HepG2 (cell line): ENCODE measurements around the gene CSMD2. TPM values are rescaled to one million over a fixed set of nuclear protein-coding genes. Genes with fewer than 3 reads are reported as not detected.

Experiments
- ATAC-seq: fragments of 200-7000 bp; cut with Tn5 transposase; 3 replicates; pipeline ENCODE4 v1.9.1; 2020; ENCODE audit warnings: mild to moderate bottlenecking, moderate library complexity
- BruUV-seq: library from RNA; stranded (reverse); fragments of 400-500 nt; replicated peaks from 2 replicates; lab custom pipeline; 2021; lab: Mats Ljungman, UMichigan
- CTCF ChIA-PET: fragments of 300-600 bp; formaldehyde crosslinking; extraction: SDS; loops from one replicate; lab custom pipeline; 2021; ENCODE audit warnings: low total read pairs, inconsistent platforms, low intra/inter-chr PET ratio; lab: Yijun Ruan, JAX
- POLR2A ChIA-PET: fragments of 350-600 bp; sonication (Branson Sonifier 250); formaldehyde crosslinking; loops from one replicate; lab custom pipeline; 2020; ENCODE audit warnings: antibody characterized with exemption, inconsistent platforms; lab: Yijun Ruan, JAX
- DNase-seq: peaks from one replicate; pipeline ENCODE4 v3.0.0-alpha.2; 2015; ENCODE audit warnings: low spot score
- FAIRE-seq: peaks from 3 replicates; lab custom pipeline; 2011; peaks lifted over from hg19 to GRCh38; lab: Jason Lieb, UNC
- H2AFZ ChIP-seq: one replicate; pipeline ENCODE4 v1.6.1; 2011; ENCODE audit warnings: low read length, inconsistent platforms
- H3K27ac ChIP-seq: fragments of 300-600 bp; 3 replicates; pipeline ENCODE4 v1.8.0; 2011; ENCODE audit warnings: mixed run types, mild to moderate bottlenecking, mixed read lengths, low read length, inconsistent platforms; ENCODE audit not compliant: insufficient read depth; ENCODE audit errors: extremely low read length
- H3K27me3 ChIP-seq, 2 experiments: fragments of 200-600 bp in 1 of 2; 2 replicates in 1 of 2; 3 replicates in 1 of 2; pipeline versions ENCODE4 v1.6.0 to v1.8.0; 2011; ENCODE audit warnings: low read length in 2 of 2, mild to moderate bottlenecking in 2 of 2, moderate library complexity in 2 of 2, inconsistent platforms in 1 of 2; ENCODE audit not compliant: insufficient read depth in 2 of 2, control insufficient read depth in 1 of 2
- H3K36me3 ChIP-seq, 2 experiments: fragments of 200-600 bp in 1 of 2; replicated peaks in 1 of 2; 2 replicates in 1 of 2; 3 replicates in 1 of 2; pipeline versions ENCODE4 v1.5.1 to v1.8.0; 2011; ENCODE audit warnings: low read length in 2 of 2, inconsistent platforms in 1 of 2; ENCODE audit not compliant: insufficient read depth in 2 of 2, control insufficient read depth in 1 of 2
- H3K4me1 ChIP-seq: 2 replicates; pipeline ENCODE4 v1.5.1; 2012; ENCODE audit warnings: low read length, inconsistent platforms; ENCODE audit not compliant: insufficient read depth
- H3K4me2 ChIP-seq: 2 replicates; pipeline ENCODE4 v1.6.0; 2011; ENCODE audit warnings: low read depth, low read length, inconsistent platforms
- H3K4me3 ChIP-seq, 3 experiments: fragments of 200-600 bp in 1 of 3; sonication (generic), shearing (Covaris generic) in 1 of 3; replicated peaks in 1 of 3; 2 replicates each; pipeline ENCODE4 v1.5.1; 2011 to 2016; ENCODE audit warnings: low read length in 3 of 3, inconsistent platforms in 2 of 3, low read depth in 2 of 3, mild to moderate bottlenecking in 2 of 3, control low read depth in 1 of 3, mixed read lengths in 1 of 3; ENCODE audit not compliant: insufficient read depth in 1 of 3
- H3K79me2 ChIP-seq: one replicate; pipeline ENCODE4 v1.6.1; 2011; ENCODE audit warnings: low read length, inconsistent platforms; ENCODE audit not compliant: insufficient read depth
- H3K9ac ChIP-seq: 2 replicates; pipeline ENCODE4 v1.6.0; 2011; ENCODE audit warnings: mild to moderate bottlenecking, low read depth, low read length, inconsistent platforms; ENCODE audit not compliant: insufficient read depth
- H3K9me3 ChIP-seq: 2 replicates; pipeline ENCODE4 v1.5.1; 2012; ENCODE audit warnings: mild to moderate bottlenecking, low read length
- H4K20me1 ChIP-seq: 2 replicates; pipeline ENCODE4 v1.6.0; 2011; ENCODE audit warnings: inconsistent platforms, mild to moderate bottlenecking, low read length, moderate library complexity; ENCODE audit not compliant: insufficient read depth
- CENPX ChIP-seq: sonication (generic); formaldehyde crosslinking; IDR thresholded peaks from 2 replicates; pipeline ENCODE4 v1.9.0; 2021; ENCODE audit warnings: mild to moderate bottlenecking, missing genetic modification reagents, moderate library complexity
- ELF1 ChIP-seq: sonication (generic); formaldehyde crosslinking; IDR thresholded peaks from 2 replicates; pipeline ENCODE4 v1.4.0; 2020; ENCODE audit warnings: missing genetic modification reagents
- GTF2F1 ChIP-seq: fragments of 150-350 bp; IDR thresholded peaks from 2 replicates; pipeline ENCODE4 v1.6.1; 2014; ENCODE audit warnings: low read length
- TERF1 ChIP-seq: sonication (generic); formaldehyde crosslinking; IDR thresholded peaks from 2 replicates; pipeline ENCODE4 v1.8.0; 2022; ENCODE audit warnings: mild to moderate bottlenecking, missing genetic modification reagents, moderate library complexity
- WGBS: methylation state at CpG from one replicate; pipeline ENCODE4 v1.1.6; 2017; ENCODE audit warnings: low lambda C conversion rate; 5-methylcytosine and 5-hydroxymethylcytosine counted together
- in situ Hi-C: cut with HindIII; loops from 2 replicates; pipeline ENCODE4 v1.10.0; 2017; ENCODE audit warnings: low pct_unique_long_range_greater_than_20kb; ENCODE audit not compliant: extremely low pct_ligation_motif_present
- intact Hi-C: fragments of 100-400 bp; cut with micrococcal nuclease; formaldehyde crosslinking; loops from one replicate; pipeline ENCODE4 v1.10.0; 2022; ENCODE audit not compliant: unreplicated experiment
- polyA plus RNA-seq, 8 experiments: library from polyadenylated mRNA; depleted of rRNA in 3 of 8; stranded (reverse) in 7 of 8; unstranded in 1 of 8; fragments of >200 nt; fragmentation: Illumina TruSeq in 4 of 8; extraction: Trizol in 4 of 8; gene quantifications; 2 replicates each; pipeline versions ENCODE4 v1.2.1 to v1.2.3, GENCODE V29; 2011 to 2016; ENCODE audit warnings: low read depth in 4 of 8, missing spikeins in 1 of 8, mixed read lengths in 1 of 8; ENCODE audit not compliant: insufficient read depth in 1 of 8
- total RNA-seq, 5 experiments: library from RNA; depleted of rRNA; stranded (reverse); fragments of >200 nt; fragmentation: Illumina TruSeq; extraction: Trizol; gene quantifications; 2 replicates each; pipeline ENCODE4 v1.2.3, GENCODE V29; 2016; ENCODE audit warnings: low read depth in 1 of 5
- TF ChIP-seq, protein P1 (sequence below), 2 experiments: sonication (generic) in 1 of 2; formaldehyde crosslinking in 1 of 2; IDR thresholded peaks; 2 replicates each; pipeline versions ENCODE4 v1.5.1 to v1.6.1; 2011 to 2020; ENCODE audit warnings: borderline replicate concordance in 1 of 2, low read depth in 1 of 2, low read length in 1 of 2, mild to moderate bottlenecking in 1 of 2, missing genetic modification reagents in 1 of 2, moderate library complexity in 1 of 2

The CSMD2 gene
- total and polyA plus RNA-seq, 2 of the 13 experiments (the other 11 are each of a cell fraction or from before 2014, with no cell fraction given) = not detected

DNA sequence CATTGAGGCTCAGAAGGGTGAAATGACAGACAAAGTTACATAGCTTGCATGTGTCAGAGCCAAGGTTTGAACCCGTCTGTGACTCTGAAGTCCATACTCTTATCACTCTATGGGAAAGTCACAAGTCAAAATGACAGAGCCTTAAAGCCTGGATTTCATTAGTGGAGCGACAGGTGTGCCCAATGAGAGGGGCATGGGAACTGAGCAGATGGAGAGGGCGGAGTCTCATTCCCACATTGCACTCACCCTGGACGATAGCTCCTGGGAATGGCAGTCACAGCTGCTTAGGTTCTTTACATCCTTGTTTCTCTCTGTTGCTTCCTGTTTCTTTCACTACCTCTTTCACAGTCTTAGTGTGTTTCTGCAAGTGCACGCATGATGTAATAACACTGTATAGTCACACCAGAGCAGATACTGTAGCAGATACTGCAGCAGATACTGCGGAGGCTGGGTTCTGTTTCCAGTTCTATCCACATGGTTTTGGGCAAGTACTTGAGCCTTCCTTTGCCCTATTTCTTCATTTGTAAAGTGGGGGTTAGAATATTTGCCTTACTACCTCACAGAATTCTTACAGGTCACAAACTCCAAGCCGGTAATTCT lies 565.4 kb downstream of the CSMD2 start (continued):
- TF ChIP-seq, protein P1, sequence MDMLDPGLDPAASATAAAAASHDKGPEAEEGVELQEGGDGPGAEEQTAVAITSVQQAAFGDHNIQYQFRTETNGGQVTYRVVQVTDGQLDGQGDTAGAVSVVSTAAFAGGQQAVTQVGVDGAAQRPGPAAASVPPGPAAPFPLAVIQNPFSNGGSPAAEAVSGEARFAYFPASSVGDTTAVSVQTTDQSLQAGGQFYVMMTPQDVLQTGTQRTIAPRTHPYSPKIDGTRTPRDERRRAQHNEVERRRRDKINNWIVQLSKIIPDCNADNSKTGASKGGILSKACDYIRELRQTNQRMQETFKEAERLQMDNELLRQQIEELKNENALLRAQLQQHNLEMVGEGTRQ (IDR thresholded peaks at IDR 0.05; ENCODE audit: low read depth, low read length) = no peak
- TF ChIP-seq, protein P1 (CRISPR knock-in tag; IDR thresholded peaks at IDR 0.05; ENCODE audit: borderline replicate concordance) = no peak
- TF ChIP-seq TERF1 (CRISPR knock-in tag) = no peak
- TF ChIP-seq GTF2F1 = no peak
- no peak for TF ChIP-seq ELF1 (CRISPR knock-in tag)

DNA sequence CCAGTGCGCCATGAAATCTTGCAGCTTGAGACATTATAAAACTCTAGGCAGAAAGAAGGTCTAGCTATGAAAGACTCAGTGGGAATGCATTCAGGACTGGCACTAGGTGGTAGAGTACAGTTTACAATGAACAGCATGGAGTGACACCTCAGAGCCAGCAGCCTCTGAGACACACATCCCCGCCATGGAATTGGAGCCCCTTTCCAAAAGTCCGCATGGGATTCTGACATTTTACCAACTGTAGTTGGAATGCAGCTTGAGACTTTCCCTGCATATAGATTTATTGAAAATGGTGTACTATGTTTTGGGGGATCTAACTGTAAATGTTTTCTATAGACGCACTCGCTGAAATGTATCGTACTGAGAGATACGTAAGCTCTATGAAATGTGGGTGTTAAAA lies 576.3 kb downstream of the CSMD2 start:
- Histone ChIP-seq H3K4me3 (no peak overlapping the region), H3K79me2 (no peaks in the 10 kb centered on the region), H3K27me3 (peaks cover 0 to 22% of the 10 kb centered on the region in 2 experiments; a peak in 2 of 5 replicates), H3K4me1 (no peaks in the 10 kb centered on the region), H2AFZ (no peak overlapping the region), H3K9me3 (no peaks in the 10 kb centered on the region), H4K20me1 (no peaks in the 10 kb centered on the region), H3K9ac (no peak overlapping the region), H3K36me3 (no peaks in the 10 kb centered on the region), H3K4me2 (no peak overlapping the region), H3K27ac (no peak overlapping the region)
- no peak for ATAC-seq
- intact Hi-C loops (no loop called here), in situ Hi-C loops (no loop called here)
- FAIRE-seq = no peak
- ChIA-PET POLR2A (no interaction called here), CTCF (no interaction called here)
- BruUV-seq = no TSS peak
- no peak for DNase-seq
- no peak for TF ChIP-seq CENPX (CRISPR knock-in tag)
- 69% methylated on average over 7 of the region's 7 CpGs for WGBS
